HUES48 (cell line): ENCODE results near the gene UBE2E1.
"Not testable (repeated sequence)": the region's sequence is repeated elsewhere in the genome, so short reads cannot be mapped to it uniquely, and the experiment has no call there.

Source experiments
- H3K27ac ChIP-seq: one replicate; pipeline ENCODE4 v1.7.0; 2013; ENCODE audit warnings: low read depth, low read length, inconsistent platforms
- H3K27me3 ChIP-seq: 2 replicates; pipeline ENCODE4 v1.6.1; 2013; ENCODE audit warnings: mild to moderate bottlenecking, low read length; ENCODE audit not compliant: control insufficient read depth, insufficient read depth
- H3K36me3 ChIP-seq: 2 replicates; pipeline ENCODE4 v1.6.1; 2013; ENCODE audit warnings: low read length; ENCODE audit not compliant: control insufficient read depth, insufficient read depth
- H3K4me1 ChIP-seq: 2 replicates; pipeline ENCODE4 v1.6.1; 2013; ENCODE audit warnings: mild to moderate bottlenecking, low read length; ENCODE audit not compliant: control insufficient read depth, insufficient read depth
- H3K4me3 ChIP-seq: 2 replicates; pipeline ENCODE4 v1.5.1; 2013; ENCODE audit warnings: mild to moderate bottlenecking, low read depth, low read length
- H3K9ac ChIP-seq: 2 replicates; pipeline ENCODE4 v1.6.1; 2013; ENCODE audit warnings: mild to moderate bottlenecking, low read depth, low read length, moderate library complexity
- H3K9me3 ChIP-seq: 2 replicates; pipeline ENCODE4 v1.6.1; 2013; ENCODE audit warnings: low read length; ENCODE audit not compliant: control insufficient read depth, insufficient read depth

UBE2E1 gene

DNA sequence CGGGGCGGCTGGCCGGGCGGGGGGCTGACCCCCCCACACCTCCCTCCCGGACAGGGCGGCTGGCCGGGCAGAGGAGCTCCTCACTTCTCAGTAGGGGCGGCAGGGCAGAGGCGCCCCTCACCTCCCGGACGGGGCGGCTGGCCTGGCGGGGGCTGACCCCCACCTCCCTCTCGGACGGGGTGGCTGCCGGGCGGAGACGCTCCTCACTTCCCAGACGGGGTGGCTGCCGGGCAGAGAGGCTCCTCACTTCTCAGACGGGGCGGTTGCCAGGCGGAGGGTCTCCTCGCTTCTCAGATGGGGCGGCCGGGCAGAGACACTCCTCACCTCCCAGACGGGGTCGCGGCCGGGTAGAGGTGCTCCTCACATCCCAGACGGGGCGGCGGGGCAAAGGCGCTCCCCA, 65.6 kb downstream of the UBE2E1 start:
- not testable (repeated sequence) for H3K27ac ChIP-seq, H3K4me3 ChIP-seq, H3K4me1 ChIP-seq, H3K9me3 ChIP-seq, H3K27me3 ChIP-seq, H3K9ac ChIP-seq, H3K36me3 ChIP-seq

DNA sequence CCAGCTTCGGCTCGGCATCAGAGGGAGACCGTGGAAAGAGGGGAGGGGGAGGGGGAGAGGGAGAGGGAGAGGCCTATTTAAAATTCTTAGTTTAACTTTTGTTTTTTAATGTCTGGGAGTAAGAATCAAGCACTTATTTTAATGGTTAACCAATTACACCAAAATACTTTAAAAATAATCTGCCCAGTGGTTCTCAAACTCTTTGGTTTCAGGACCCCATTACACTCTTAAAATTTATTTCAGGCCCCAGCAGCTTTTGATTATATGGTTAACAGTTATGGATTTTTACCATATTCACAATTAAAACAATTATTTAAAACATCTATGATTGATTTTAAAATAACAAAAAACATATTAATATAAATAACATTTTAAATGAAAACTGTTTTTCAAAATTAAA, 66.6 kb downstream of the UBE2E1 start:
- Histone ChIP-seq H3K4me1 (no peaks in the 10 kb centered on the region), H3K27me3 (no peaks in the 10 kb centered on the region), H3K27ac (no peak overlapping the region), H3K36me3 (no peaks in the 10 kb centered on the region), H3K4me3 (no peak overlapping the region), H3K9me3 (peaks cover 5% of the 10 kb centered on the region; the same call in 1 of the 2 replicates), H3K9ac (no peak overlapping the region)

DNA sequence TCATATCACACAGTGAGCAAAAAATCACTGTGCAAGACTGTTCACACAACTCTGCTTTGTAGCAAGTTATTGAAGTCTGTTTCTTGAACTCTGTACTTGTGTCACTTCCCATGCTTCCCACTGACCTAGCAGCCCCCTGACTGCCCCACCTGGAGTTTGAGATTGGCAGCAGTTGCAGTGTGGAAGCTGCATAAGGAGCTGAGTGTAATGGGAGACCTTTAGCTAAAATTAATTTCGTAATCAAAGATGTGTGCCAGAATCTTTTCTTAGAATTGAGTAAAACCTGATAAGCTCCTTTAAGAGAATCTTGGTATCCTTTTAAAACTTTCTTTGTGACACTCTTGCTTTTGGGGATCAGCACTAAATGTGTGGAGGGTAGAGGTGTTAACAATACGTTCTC, 68.2 kb downstream of the UBE2E1 start:
- no peak overlapping the region for H3K9ac ChIP-seq
- H3K27me3 ChIP-seq: no peaks in the 10 kb centered on the region
- no peak overlapping the region for H3K27ac ChIP-seq
- H3K9me3 ChIP-seq: peaks cover 11% of the 10 kb centered on the region; the same call in 1 of the 2 replicates
- no peaks in the 10 kb centered on the region for H3K4me1 ChIP-seq
- H3K4me3 ChIP-seq: no peak overlapping the region
- H3K36me3 ChIP-seq: no peaks in the 10 kb centered on the region

DNA sequence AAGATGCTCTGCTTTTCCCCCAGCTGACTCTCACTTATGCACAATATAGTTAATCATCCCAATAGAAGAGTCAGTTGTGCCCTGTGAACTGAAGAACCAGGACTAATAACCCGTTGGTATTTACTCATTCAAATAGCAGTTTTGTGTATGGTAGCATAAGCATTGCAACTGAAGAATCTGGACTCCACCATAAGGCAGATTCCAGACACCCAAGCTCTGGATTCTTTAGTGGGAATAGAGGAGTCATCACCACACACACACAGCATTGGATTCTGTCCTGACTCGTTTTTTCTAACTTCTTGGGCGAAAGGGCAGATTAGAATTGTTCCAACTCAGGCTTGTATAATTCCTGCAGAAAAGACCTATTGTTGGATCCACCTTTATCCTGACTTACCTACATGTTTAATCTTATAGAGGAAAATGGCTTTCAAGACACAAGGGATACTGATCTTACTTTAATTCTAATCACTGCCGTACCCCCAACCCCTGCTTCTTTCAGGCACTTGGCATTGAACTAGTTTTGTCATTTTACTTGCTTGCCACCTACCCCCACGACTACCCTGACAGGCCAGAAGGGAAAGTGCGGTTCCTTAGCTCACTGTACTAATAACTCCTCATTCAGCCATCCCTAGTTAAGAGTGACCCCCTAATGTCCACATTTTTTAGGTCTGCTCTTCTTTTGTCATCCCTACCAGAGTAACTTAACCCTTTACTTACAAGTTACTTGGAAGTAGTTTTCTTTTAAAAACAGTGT, 68.8 kb downstream of the UBE2E1 start:
- Histone ChIP-seq H3K27me3 (no peaks in the 10 kb centered on the region), H3K9ac (no peak overlapping the region), H3K27ac (no peak overlapping the region), H3K4me3 (no peak overlapping the region), H3K9me3 (peaks cover 11% of the 10 kb centered on the region; the same call in 1 of the 2 replicates), H3K36me3 (no peaks in the 10 kb centered on the region), H3K4me1 (no peaks in the 10 kb centered on the region)

DNA sequence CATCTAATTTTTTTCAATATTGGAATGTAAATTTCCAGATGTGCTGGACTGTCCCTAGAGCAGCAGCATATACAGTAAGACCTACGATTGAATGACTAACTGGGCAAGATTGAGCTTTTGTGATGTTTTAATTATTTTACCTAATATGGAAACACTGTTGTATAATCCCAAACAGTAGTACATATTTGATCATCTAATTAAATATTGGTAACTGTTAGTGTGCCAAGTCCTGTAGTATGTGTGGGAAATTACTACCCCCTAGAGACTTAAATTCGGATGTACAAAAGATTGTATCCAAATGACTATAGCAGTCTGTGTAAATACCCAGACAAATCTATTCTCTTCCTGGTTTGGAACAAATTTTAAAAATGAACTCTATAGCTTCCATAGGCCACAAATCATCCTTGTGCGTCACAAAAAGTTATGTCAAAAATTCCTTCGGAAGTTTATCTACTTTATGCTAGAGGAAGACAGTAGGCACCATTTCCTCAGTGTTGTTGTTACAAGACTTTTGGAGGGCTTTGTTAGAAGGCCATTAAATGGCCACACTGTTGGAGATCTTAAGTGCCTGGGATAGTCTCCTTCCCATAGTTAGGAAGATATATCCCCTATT, 69.5 kb downstream of the UBE2E1 start:
- H3K9ac ChIP-seq: no peak overlapping the region
- H3K36me3 ChIP-seq: no peaks in the 10 kb centered on the region
- peaks cover 8% of the 10 kb centered on the region; the same call in 1 of the 2 replicates for H3K9me3 ChIP-seq
- H3K27me3 ChIP-seq: no peaks in the 10 kb centered on the region
- H3K4me1 ChIP-seq: no peaks in the 10 kb centered on the region
- no peak overlapping the region for H3K4me3 ChIP-seq
- no peak overlapping the region for H3K27ac ChIP-seq

DNA sequence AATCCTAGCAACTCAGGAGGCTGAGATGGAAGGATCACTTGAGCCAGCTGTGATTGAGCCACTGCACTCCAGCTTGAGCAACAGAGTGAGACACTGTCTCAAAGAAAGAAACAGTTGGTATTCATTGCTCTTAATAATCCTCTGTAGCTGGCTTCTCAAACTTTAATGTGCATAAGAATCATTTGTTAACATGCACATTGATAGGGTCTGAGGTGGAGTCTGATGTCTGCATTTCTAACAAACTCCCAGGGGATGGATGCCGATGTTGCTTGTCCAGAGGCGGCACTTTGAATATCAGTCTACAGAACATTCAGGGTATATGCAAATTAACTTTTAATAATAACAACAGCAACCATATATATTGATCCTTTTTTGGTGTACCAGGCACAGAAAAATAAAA, 71.2 kb downstream of the UBE2E1 start:
- Histone ChIP-seq H3K4me3 (no peak overlapping the region), H3K27ac (no peak overlapping the region), H3K9ac (no peak overlapping the region), H3K9me3 (peaks cover 7% of the 10 kb centered on the region; the same call in 1 of the 2 replicates), H3K27me3 (no peaks in the 10 kb centered on the region), H3K4me1 (no peaks in the 10 kb centered on the region), H3K36me3 (peaks cover 2% of the 10 kb centered on the region; the same call in 1 of the 2 replicates)

DNA sequence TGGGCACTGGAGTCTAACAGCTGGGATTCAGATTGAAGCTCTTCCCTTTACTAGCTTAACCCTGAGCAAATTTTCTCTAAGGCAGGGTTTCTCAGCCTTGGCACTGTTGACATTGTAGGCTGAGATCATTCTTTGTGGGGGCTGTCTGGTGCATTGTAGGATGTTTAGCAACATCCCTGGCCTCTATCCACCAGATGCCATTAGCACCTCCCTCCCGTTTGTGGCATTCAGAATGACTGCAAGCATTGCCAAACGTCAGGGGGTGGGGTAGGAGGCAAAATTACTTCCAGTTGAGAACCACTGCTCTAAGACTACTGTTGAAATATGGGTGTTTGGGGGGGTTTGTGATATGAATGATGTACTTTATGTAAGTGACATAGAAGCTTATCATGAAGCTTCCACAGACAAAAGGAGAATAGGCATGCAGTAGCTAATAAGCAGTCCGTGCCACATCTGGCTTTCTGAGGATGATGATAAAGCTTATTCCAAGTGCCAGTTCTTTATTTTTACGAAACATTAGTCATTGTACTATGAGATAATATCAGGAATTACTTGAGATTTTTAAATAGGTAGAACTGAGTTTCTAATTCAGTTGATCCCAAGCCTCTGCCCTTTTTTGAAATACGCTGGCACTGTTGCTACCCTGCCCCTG, 71.7 kb downstream of the UBE2E1 start:
- Histone ChIP-seq H3K27ac (no peak overlapping the region), H3K4me3 (no peak overlapping the region), H3K36me3 (peaks cover 6% of the 10 kb centered on the region; the same call in 1 of the 2 replicates), H3K9me3 (peaks cover 7% of the 10 kb centered on the region; the same call in 1 of the 2 replicates), H3K4me1 (no peaks in the 10 kb centered on the region), H3K27me3 (no peaks in the 10 kb centered on the region), H3K9ac (no peak overlapping the region)

DNA sequence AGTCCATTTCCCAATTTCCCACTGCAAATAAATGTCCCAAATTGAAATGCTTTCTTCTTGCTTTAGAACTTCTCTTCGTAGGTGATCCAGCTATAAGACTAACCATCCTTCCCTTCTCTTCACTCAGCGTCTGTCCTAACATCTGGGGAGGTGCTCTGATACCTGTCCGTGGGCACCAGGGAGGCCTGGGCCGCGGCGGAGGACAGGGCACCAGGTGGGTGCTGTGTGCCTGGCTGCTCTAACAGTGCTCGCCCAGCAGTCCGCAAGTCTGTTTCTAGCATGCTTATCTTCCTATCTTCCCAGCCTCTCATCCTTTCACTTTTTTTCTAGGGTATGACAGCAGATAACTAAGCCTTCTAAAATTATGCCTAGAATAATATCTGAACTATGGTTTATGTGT, 73.7 kb downstream of the UBE2E1 start:
- no peak overlapping the region for H3K4me3 ChIP-seq
- H3K9ac ChIP-seq: no peak overlapping the region
- H3K4me1 ChIP-seq: no peaks in the 10 kb centered on the region
- no peaks in the 10 kb centered on the region for H3K27me3 ChIP-seq
- H3K36me3 ChIP-seq: peaks cover 6% of the 10 kb centered on the region; the same call in 1 of the 2 replicates
- H3K9me3 ChIP-seq: peaks cover 7% of the 10 kb centered on the region; the same call in 1 of the 2 replicates
- no peak overlapping the region for H3K27ac ChIP-seq

DNA sequence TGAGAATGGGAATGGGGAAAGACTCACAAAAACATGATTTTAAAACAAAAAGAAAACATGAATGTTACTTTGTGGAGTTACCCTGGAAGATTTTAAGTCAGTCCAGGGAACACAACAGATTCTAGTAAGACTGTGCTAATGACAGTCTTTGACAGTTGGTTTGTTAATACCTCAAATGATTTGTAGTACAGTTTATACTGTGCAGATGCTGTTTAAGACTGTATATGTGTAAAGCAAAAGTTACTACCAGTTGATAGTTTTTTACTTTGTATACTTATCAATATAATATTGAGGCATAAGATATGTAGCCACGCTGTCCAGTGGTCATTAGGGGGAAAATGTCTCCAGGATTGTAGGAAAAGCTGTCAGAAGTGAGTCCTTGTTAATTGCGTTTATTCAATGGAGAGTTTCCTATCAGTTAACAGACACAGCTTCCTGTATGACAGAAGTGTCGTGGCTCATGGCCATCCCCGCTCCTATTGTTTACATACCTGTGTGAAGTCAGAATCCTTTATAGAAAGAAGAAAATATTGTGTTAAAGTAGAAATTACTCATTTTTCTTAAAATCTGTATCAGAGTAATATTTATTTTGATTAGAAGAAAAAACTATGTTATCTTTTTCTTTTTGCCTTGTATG, 75.1 kb downstream of the UBE2E1 start:
- Histone ChIP-seq H3K27me3 (no peaks in the 10 kb centered on the region), H3K27ac (no peak overlapping the region), H3K4me1 (no peaks in the 10 kb centered on the region), H3K9ac (no peak overlapping the region), H3K9me3 (peaks cover 7% of the 10 kb centered on the region; the same call in 1 of the 2 replicates), H3K4me3 (no peak overlapping the region), H3K36me3 (peaks cover 6% of the 10 kb centered on the region; the same call in 1 of the 2 replicates)

DNA sequence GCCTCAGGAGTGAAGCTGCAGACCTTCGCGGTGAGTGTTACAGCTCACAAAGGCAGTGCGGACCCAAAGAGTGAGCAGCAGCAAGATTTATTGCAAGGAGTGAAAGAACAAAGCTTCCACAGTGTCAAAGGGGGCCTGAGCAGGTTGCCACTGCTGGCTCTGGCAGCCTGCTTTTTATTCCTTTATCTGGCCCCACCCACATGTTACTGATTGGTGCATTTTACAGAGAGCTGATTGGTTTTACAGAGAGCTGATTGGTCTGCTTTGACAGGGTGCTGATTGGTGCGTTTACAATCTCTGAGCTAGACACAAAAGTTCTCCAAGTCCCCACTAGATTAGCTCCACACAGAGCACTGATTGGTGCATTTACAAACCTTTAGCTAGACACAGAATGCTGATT, 76.2 kb downstream of the UBE2E1 start:
- not testable (repeated sequence) for H3K4me1 ChIP-seq, H3K27me3 ChIP-seq, H3K36me3 ChIP-seq, H3K27ac ChIP-seq, H3K9ac ChIP-seq, H3K9me3 ChIP-seq, H3K4me3 ChIP-seq
